Measurements from ENCODE around the gene WDTC1. TPM values are rescaled to one million over a fixed set of nuclear protein-coding genes. Genes with fewer than 3 reads are reported as not detected.

WDTC1 gene
- total and polyA plus RNA-seq, 2 experiments from 2014 or later: 3.8 to 14.0 TPM

- no peak for ATAC-seq
- H3K4me2 ChIP-seq: no peak overlapping the region
- H3K4me1 Mint-ChIP-seq: no peaks in the 10 kb centered on the region
Measured at GRCh38 chr1:27255136-27255535, 20.7 kb downstream of the WDTC1 start.

GRCh38 chr1:27257155-27257554 is 22.7 kb downstream of the WDTC1 start:
- no peaks in the 10 kb centered on the region for H3K4me1 ChIP-seq (ENCODE audit: insufficient read depth)
- no peak overlapping the region for H3K4me3 ChIP-seq
- no peak overlapping the region for H3K4me3 Mint-ChIP-seq
- H3K9me2 ChIP-seq (ENCODE audit: insufficient read depth): no peaks in the 10 kb centered on the region
- no peaks in the 10 kb centered on the region for H3K27me3 Mint-ChIP-seq (ENCODE audit: insufficient read depth, low read depth, poor library complexity)
- H3K79me2 ChIP-seq (replicated peaks; ENCODE audit: insufficient read depth): no peaks in the 10 kb centered on the region
- no peaks in the 10 kb centered on the region for H3K9me3 Mint-ChIP-seq
- H3K27ac ChIP-seq (ENCODE audit: low read depth): no peak overlapping the region
- H3K4me1 Mint-ChIP-seq: no peaks in the 10 kb centered on the region
- H2AFZ ChIP-seq: no peak overlapping the region
- ATAC-seq (no peak), DNase-seq (ENCODE audit: low spot score) (no peak)
- no peaks in the 10 kb centered on the region; the same call in 1 of the 2 replicates for H4K20me1 ChIP-seq (replicated peaks; ENCODE audit: insufficient read depth)
- no peak overlapping the region for H3K4me2 ChIP-seq
- H3F3A ChIP-seq (replicated peaks; ENCODE audit: low read depth): no peaks in the 10 kb centered on the region
- no peaks in the 10 kb centered on the region for H3K36me3 Mint-ChIP-seq (ENCODE audit: low read depth)
- H3K27me3 ChIP-seq (ENCODE audit: insufficient read depth): no peaks in the 10 kb centered on the region
- H3K27ac Mint-ChIP-seq: no peak overlapping the region
- H3K36me3 ChIP-seq (ENCODE audit: insufficient read depth): no peaks in the 10 kb centered on the region
- TF ChIP-seq REST (IDR thresholded peaks at IDR 0.05; ENCODE audit: unreplicated experiment): no peak
- TF ChIP-seq POLR2AphosphoS5 (IDR thresholded peaks at IDR 0.05; ENCODE audit: low read depth): no peak
- no peak for TF ChIP-seq ETS1 (IDR thresholded peaks at IDR 0.05)
- TF ChIP-seq JUNB (IDR thresholded peaks at IDR 0.05; ENCODE audit: unreplicated experiment): no peak
- TF ChIP-seq NANOG (IDR thresholded peaks at IDR 0.05; ENCODE audit: borderline replicate concordance): no peak
- TF ChIP-seq ZNF114 (CRISPR knock-in tag; IDR thresholded peaks at IDR 0.05): no peak

More at GRCh38 chr1:27255136-27255535, 20.7 kb downstream of the WDTC1 start:
- Histone ChIP-seq H3F3A (replicated peaks; ENCODE audit: low read depth) (no peaks in the 10 kb centered on the region), H3K27me3 (ENCODE audit: insufficient read depth) (no peaks in the 10 kb centered on the region), H4K20me1 (replicated peaks; ENCODE audit: insufficient read depth) (no peaks in the 10 kb centered on the region; the same call in none of the 2 replicates), H3K9me2 (ENCODE audit: insufficient read depth) (no peaks in the 10 kb centered on the region), H2AFZ (no peak overlapping the region), H3K27ac (ENCODE audit: low read depth) (no peak overlapping the region), H3K79me2 (replicated peaks; ENCODE audit: insufficient read depth) (no peaks in the 10 kb centered on the region), H3K4me1 (ENCODE audit: insufficient read depth) (no peaks in the 10 kb centered on the region), H3K4me3 (no peak overlapping the region), H3K36me3 (ENCODE audit: insufficient read depth) (no peaks in the 10 kb centered on the region)
- H3K27ac Mint-ChIP-seq: no peak overlapping the region
- no peaks in the 10 kb centered on the region for H3K9me3 Mint-ChIP-seq
- peaks cover 2% of the 10 kb centered on the region for H3K27me3 Mint-ChIP-seq (ENCODE audit: insufficient read depth, low read depth, poor library complexity)
- no peak for DNase-seq (ENCODE audit: low spot score)
- H3K36me3 Mint-ChIP-seq (ENCODE audit: low read depth): no peaks in the 10 kb centered on the region
- no peak overlapping the region for H3K4me3 Mint-ChIP-seq
- TF ChIP-seq ZNF114 (CRISPR knock-in tag; IDR thresholded peaks at IDR 0.05) (no peak), EZH2 (IDR thresholded peaks at IDR 0.05; ENCODE audit: low read depth, unreplicated experiment) (no peak), REST (IDR thresholded peaks at IDR 0.05; ENCODE audit: unreplicated experiment) (no peak)

All from GM23338 (cell line).